ENCODE results near the gene RUBCN. TPM values are rescaled to one million over a fixed set of nuclear protein-coding genes. Genes with fewer than 3 reads are reported as not detected.
"Not testable (repeated sequence)": the region's sequence is repeated elsewhere in the genome, so short reads cannot be mapped to it uniquely, and the experiment has no call there.

Gene RUBCN
- polyA plus RNA-seq, 1 of the 3 experiments (the other 2 are of a cell fraction), result 14.9 TPM

GRCh38 chr3:197656129-197656528 is 80.6 kb downstream of the RUBCN start:
- H3K9me3 ChIP-seq; H3K27me3 ChIP-seq (ENCODE audit: insufficient read depth); H3K9ac ChIP-seq; H3K27ac ChIP-seq (ENCODE audit: low read depth in 2 of 2, low read length in 1 of 2); H4K20me1 ChIP-seq (ENCODE audit: insufficient read depth); H3K4me3 ChIP-seq (ENCODE audit: low read depth in 2 of 2, low read length in 1 of 2); CTCF ChIA-PET; H3K79me2 ChIP-seq (ENCODE audit: insufficient read depth); H3K4me1 ChIP-seq (ENCODE audit: control insufficient read depth in 1 of 2, insufficient read depth in 2 of 2, low read depth in 1 of 2, low read length in 1 of 2); H3K9me2 ChIP-seq; H3F3A ChIP-seq (replicated peaks; ENCODE audit: insufficient read depth); H3K36me3 ChIP-seq (replicated peaks in 1 of 2; ENCODE audit: control insufficient read depth in 1 of 2, insufficient read depth in 2 of 2, low read length in 1 of 2); DNase-seq; POLR2A ChIA-PET; H3K4me2 ChIP-seq; H2AFZ ChIP-seq (ENCODE audit: low read depth): not testable (repeated sequence)
- 91% methylated on average over 3 of the region's 3 CpGs for WGBS (ENCODE audit: low lambda C conversion rate)

- POLR2A ChIA-PET; H3K4me1 ChIP-seq (ENCODE audit: control insufficient read depth in 1 of 2, insufficient read depth in 2 of 2, low read depth in 1 of 2, low read length in 1 of 2); CTCF ChIA-PET; H3F3A ChIP-seq (replicated peaks; ENCODE audit: insufficient read depth); H3K79me2 ChIP-seq (ENCODE audit: insufficient read depth); H3K27ac ChIP-seq (ENCODE audit: low read depth in 2 of 2, low read length in 1 of 2); H4K20me1 ChIP-seq (ENCODE audit: insufficient read depth); H2AFZ ChIP-seq (ENCODE audit: low read depth); H3K9ac ChIP-seq; DNase-seq; H3K4me2 ChIP-seq; H3K36me3 ChIP-seq (replicated peaks in 1 of 2; ENCODE audit: control insufficient read depth in 1 of 2, insufficient read depth in 2 of 2, low read length in 1 of 2); H3K9me3 ChIP-seq; H3K27me3 ChIP-seq (ENCODE audit: insufficient read depth); H3K9me2 ChIP-seq: not testable (repeated sequence)
- 0% methylated on average over 7 of the region's 22 CpGs for WGBS (ENCODE audit: low lambda C conversion rate)
- peak overlapping the region in 1 of 2 experiments; percentile 24; a peak in 2 of 4 replicates for H3K4me3 ChIP-seq (ENCODE audit: low read depth in 2 of 2, low read length in 1 of 2)
Observed at GRCh38 chr3:197654998-197655330, 81.7 kb downstream of the RUBCN start.

GRCh38 chr3:197654090-197654997 is 82.4 kb downstream of the RUBCN start:
- H3K27ac ChIP-seq (ENCODE audit: low read depth in 2 of 2, low read length in 1 of 2); POLR2A ChIA-PET: not testable (repeated sequence)

GRCh38 chr3:197652860-197653259 is 83.8 kb downstream of the RUBCN start:
- H3K79me2 ChIP-seq (ENCODE audit: insufficient read depth); H2AFZ ChIP-seq (ENCODE audit: low read depth); H3K4me3 ChIP-seq (ENCODE audit: low read depth in 2 of 2, low read length in 1 of 2); H3K9ac ChIP-seq; H3K4me2 ChIP-seq; DNase-seq; H3F3A ChIP-seq (replicated peaks; ENCODE audit: insufficient read depth); H4K20me1 ChIP-seq (ENCODE audit: insufficient read depth); H3K36me3 ChIP-seq (replicated peaks in 1 of 2; ENCODE audit: control insufficient read depth in 1 of 2, insufficient read depth in 2 of 2, low read length in 1 of 2); H3K4me1 ChIP-seq (ENCODE audit: control insufficient read depth in 1 of 2, insufficient read depth in 2 of 2, low read depth in 1 of 2, low read length in 1 of 2); CTCF ChIA-PET; H3K27me3 ChIP-seq (ENCODE audit: insufficient read depth); H3K9me2 ChIP-seq; H3K27ac ChIP-seq (ENCODE audit: low read depth in 2 of 2, low read length in 1 of 2); H3K9me3 ChIP-seq; POLR2A ChIA-PET: not testable (repeated sequence)
- 33% methylated on average over 1 of the region's 10 CpGs for WGBS (ENCODE audit: low lambda C conversion rate)

More at GRCh38 chr3:197654090-197654997, 82.4 kb downstream of the RUBCN start:
- WGBS (ENCODE audit: low lambda C conversion rate), result no CpG with 5 or more reads among the region's 100 CpGs
- H4K20me1 ChIP-seq (ENCODE audit: insufficient read depth); CTCF ChIA-PET; DNase-seq; H2AFZ ChIP-seq (ENCODE audit: low read depth); H3K27me3 ChIP-seq (ENCODE audit: insufficient read depth); H3K4me2 ChIP-seq; H3K79me2 ChIP-seq (ENCODE audit: insufficient read depth); H3K9me3 ChIP-seq; H3K9ac ChIP-seq; H3K4me1 ChIP-seq (ENCODE audit: control insufficient read depth in 1 of 2, insufficient read depth in 2 of 2, low read depth in 1 of 2, low read length in 1 of 2); H3K36me3 ChIP-seq (replicated peaks in 1 of 2; ENCODE audit: control insufficient read depth in 1 of 2, insufficient read depth in 2 of 2, low read length in 1 of 2); H3K9me2 ChIP-seq; H3F3A ChIP-seq (replicated peaks; ENCODE audit: insufficient read depth): not testable (repeated sequence)
- peak overlapping the region in 1 of 2 experiments; percentile 24; a peak in 1 of 4 replicates for H3K4me3 ChIP-seq (ENCODE audit: low read depth in 2 of 2, low read length in 1 of 2)

GRCh38 chr3:197647649-197648048 is 89.1 kb downstream of the RUBCN start:
- H3K27ac ChIP-seq (ENCODE audit: low read depth in 2 of 2, low read length in 1 of 2); H3K4me1 ChIP-seq (ENCODE audit: control insufficient read depth in 1 of 2, insufficient read depth in 2 of 2, low read depth in 1 of 2, low read length in 1 of 2); CTCF ChIA-PET; DNase-seq; H2AFZ ChIP-seq (ENCODE audit: low read depth); H3K4me2 ChIP-seq; POLR2A ChIA-PET; H3K36me3 ChIP-seq (replicated peaks in 1 of 2; ENCODE audit: control insufficient read depth in 1 of 2, insufficient read depth in 2 of 2, low read length in 1 of 2); H3K9me2 ChIP-seq; H3K9ac ChIP-seq; H3F3A ChIP-seq (replicated peaks; ENCODE audit: insufficient read depth); H3K27me3 ChIP-seq (ENCODE audit: insufficient read depth); H3K4me3 ChIP-seq (ENCODE audit: low read depth in 2 of 2, low read length in 1 of 2); H4K20me1 ChIP-seq (ENCODE audit: insufficient read depth); H3K79me2 ChIP-seq (ENCODE audit: insufficient read depth); H3K9me3 ChIP-seq: not testable (repeated sequence)
- WGBS (ENCODE audit: low lambda C conversion rate), result 94% methylated on average over 7 of the region's 7 CpGs

GRCh38 chr3:197647191-197647590 is 89.5 kb downstream of the RUBCN start:
- H3K9ac ChIP-seq; H3K4me3 ChIP-seq (ENCODE audit: low read depth in 2 of 2, low read length in 1 of 2); POLR2A ChIA-PET; H3K36me3 ChIP-seq (replicated peaks in 1 of 2; ENCODE audit: control insufficient read depth in 1 of 2, insufficient read depth in 2 of 2, low read length in 1 of 2); H4K20me1 ChIP-seq (ENCODE audit: insufficient read depth); H3K27me3 ChIP-seq (ENCODE audit: insufficient read depth); H3K4me2 ChIP-seq; H2AFZ ChIP-seq (ENCODE audit: low read depth); H3K27ac ChIP-seq (ENCODE audit: low read depth in 2 of 2, low read length in 1 of 2); H3K9me3 ChIP-seq; H3K79me2 ChIP-seq (ENCODE audit: insufficient read depth); DNase-seq; CTCF ChIA-PET; H3K4me1 ChIP-seq (ENCODE audit: control insufficient read depth in 1 of 2, insufficient read depth in 2 of 2, low read depth in 1 of 2, low read length in 1 of 2); H3K9me2 ChIP-seq; H3F3A ChIP-seq (replicated peaks; ENCODE audit: insufficient read depth): not testable (repeated sequence)
- 95% methylated on average over 6 of the region's 9 CpGs for WGBS (ENCODE audit: low lambda C conversion rate)

Data from SK-N-SH (cell line).